ENCODE measurements around the gene LRRC49.

DNA sequence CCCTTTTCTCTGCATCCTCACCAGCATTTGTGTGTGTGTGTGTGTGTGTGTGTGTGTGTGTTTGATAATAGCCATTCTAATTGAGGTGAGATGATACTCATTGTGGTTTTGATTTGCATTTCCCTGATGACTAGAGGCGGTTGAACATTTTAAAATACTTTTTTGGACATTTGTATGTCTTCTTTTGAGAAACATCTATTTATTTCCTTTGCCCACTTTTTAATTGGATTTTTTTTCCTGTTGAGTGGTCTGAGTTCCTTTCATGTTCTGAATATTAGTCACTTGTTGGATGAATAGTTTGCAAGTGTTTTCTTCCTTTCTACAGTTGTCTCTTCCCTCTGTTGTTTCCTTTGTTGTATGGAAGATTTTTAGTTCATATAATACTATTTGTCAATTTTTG is 168.4 kb downstream of the LRRC49 start:
- no peak for TF ChIP-seq CTCF (IDR thresholded peaks at IDR 0.05; ENCODE audit: low read length)
- no peak for TF ChIP-seq EZH2 (IDR thresholded peaks at IDR 0.05; ENCODE audit: borderline replicate concordance, low read length)

All from OCI-LY1 (cell line).